ENCODE measurements around the gene CFDP1. TPM values are rescaled to one million over a fixed set of nuclear protein-coding genes. Genes with fewer than 3 reads are reported as not detected.

Gene CFDP1
- total RNA-seq, 1 experiment from 2014 or later = 64.1 TPM

- Mint-ChIP-seq H3K4me1 (ENCODE audit: low read depth, unreplicated experiment) (peaks cover 58% of the 10 kb centered on the region), H3K4me3 (ENCODE audit: low read depth, unreplicated experiment) (peak within 1 kb of the TSS; percentile 96), H3K27ac (ENCODE audit: unreplicated experiment) (peak within 1 kb of the TSS; percentile 93), H3K9me3 (ENCODE audit: low read depth, unreplicated experiment) (no peaks in the 10 kb centered on the region), H3K27me3 (ENCODE audit: unreplicated experiment) (no peaks in the 10 kb centered on the region), H3K36me3 (ENCODE audit: insufficient read depth, unreplicated experiment) (peaks cover 75% of the 10 kb centered on the region)
- peak; percentile 49 for TF ChIP-seq CTCF (IDR thresholded peaks at IDR 0.05; ENCODE audit: unreplicated experiment)
- no TSS peak for BruUV-seq (replicated peaks)
- intact Hi-C loops (cut with micrococcal nuclease; ENCODE audit: unreplicated experiment) = no loop called here
- DNase-seq = peak; percentile 93
- CTCF ChIA-PET = interaction anchor here (1.9 to 2.2 kb wide), 3 partner anchors 18 to 134 kb away, joined by 7 to 16 read pairs (median 8); no protein-coding TSS in a partner anchor
Observed at GRCh38 chr16:75251280-75252048, 181.8 kb downstream of the CFDP1 start, which contains the start of gene BCAR1. TSS of gene BCAR1 (minus strand) at chr16:75251624. CDS start at chr16:75251482, 142 bp downstream.

- Mint-ChIP-seq H3K27ac (ENCODE audit: unreplicated experiment) (peak overlapping the region; percentile 93), H3K27me3 (ENCODE audit: unreplicated experiment) (no peaks in the 10 kb centered on the region), H3K4me3 (ENCODE audit: low read depth, unreplicated experiment) (peak overlapping the region; percentile 96), H3K9me3 (ENCODE audit: low read depth, unreplicated experiment) (no peaks in the 10 kb centered on the region), H3K4me1 (ENCODE audit: low read depth, unreplicated experiment) (peaks cover 64% of the 10 kb centered on the region), H3K36me3 (ENCODE audit: insufficient read depth, unreplicated experiment) (peaks cover 81% of the 10 kb centered on the region)
- intact Hi-C loops (cut with micrococcal nuclease; ENCODE audit: unreplicated experiment) = no loop called here
- DNase-seq = peak; percentile 89
- CTCF ChIA-PET = interaction anchor here (0.6 to 2.2 kb wide), 5 partner anchors 17 to 347 kb away, joined by 3 to 16 read pairs (median 7); no protein-coding TSS in a partner anchor
- TF ChIP-seq CTCF (IDR thresholded peaks at IDR 0.05; ENCODE audit: unreplicated experiment) = no peak
- BruUV-seq (replicated peaks) = no TSS peak
Observed at GRCh38 chr16:75250809-75251279, 182.5 kb downstream of the CFDP1 start.

- intact Hi-C loops (cut with micrococcal nuclease; ENCODE audit: unreplicated experiment) = no loop called here
Observed at GRCh38 chr16:75250089-75250808, 183.1 kb downstream of the CFDP1 start.

More at GRCh38 chr16:75250089-75250808, 183.1 kb downstream of the CFDP1 start:
- peaks cover 70% of the 10 kb centered on the region for H3K4me1 Mint-ChIP-seq (ENCODE audit: low read depth, unreplicated experiment)
- TSS peak; percentile 11 for BruUV-seq (replicated peaks)
- no peaks in the 10 kb centered on the region for H3K27me3 Mint-ChIP-seq (ENCODE audit: unreplicated experiment)
- DNase-seq = peak; percentile 66
- H3K36me3 Mint-ChIP-seq (ENCODE audit: insufficient read depth, unreplicated experiment) = peaks cover 87% of the 10 kb centered on the region
- H3K9me3 Mint-ChIP-seq (ENCODE audit: low read depth, unreplicated experiment) = no peaks in the 10 kb centered on the region
- CTCF ChIA-PET = interaction anchor here (0.6 to 2.2 kb wide), 6 partner anchors 12 to 348 kb away, joined by 3 to 16 read pairs (median 6); no protein-coding TSS in a partner anchor
- peak overlapping the region; percentile 96 for H3K4me3 Mint-ChIP-seq (ENCODE audit: low read depth, unreplicated experiment)
- TF ChIP-seq CTCF (IDR thresholded peaks at IDR 0.05; ENCODE audit: unreplicated experiment) = no peak
- peak overlapping the region; percentile 93 for H3K27ac Mint-ChIP-seq (ENCODE audit: unreplicated experiment)

Measured in Calu3 (cell line).